T-cell (primary cell): ENCODE results near the gene SLC23A3. TPM values are rescaled to one million over a fixed set of nuclear protein-coding genes. Genes with fewer than 3 reads are reported as not detected.

Experiments used
- ATAC-seq, 4 experiments: fragments of 200-7000 bp in 3 of 4; fragments of 150-1000 bp in 1 of 4; cut with Tn5 transposase; replicated peaks in 1 of 4; 1 replicate in 3 of 4; 2 replicates in 1 of 4; pipeline ENCODE4 v1.10.0; 2021; ENCODE audit warnings: moderate library complexity in 3 of 4, mild to moderate bottlenecking in 2 of 4, moderate number of reproducible peaks in 1 of 4
- CTCF ChIA-PET, 2 donors: fragments of 300-600 bp; sonication (Branson Sonifier 250); formaldehyde crosslinking; loops; one replicate each; lab custom pipeline; 2022; ENCODE audit warnings: antibody characterized with exemption in 2 of 2; lab: Charles Lee
- POLR2A ChIA-PET, 2 donors: fragments of 300-600 bp; sonication (Branson Sonifier 250); formaldehyde crosslinking; loops; one replicate each; lab custom pipeline; 2022; ENCODE audit warnings: antibody characterized with exemption in 2 of 2; lab: Charles Lee
- DNase-seq, 35 experiments: peaks; one replicate each; pipeline versions ENCODE4 v3.0.0 to v3.0.0-alpha.2; 2013 to 2023
- H3K27ac ChIP-seq: one replicate; pipeline ENCODE4 v1.5.1; 2013; ENCODE audit warnings: low read length
- H3K27me3 ChIP-seq, 2 experiments: replicated peaks in 1 of 2; 1 replicate in 1 of 2; 2 replicates in 1 of 2; pipeline versions ENCODE4 v1.6.1 to v1.7.0; 2013; ENCODE audit warnings: low read length in 1 of 2, mixed read lengths in 1 of 2; ENCODE audit not compliant: control insufficient read depth in 2 of 2, insufficient read depth in 2 of 2; ENCODE audit errors: extremely low read depth in 1 of 2
- H3K36me3 ChIP-seq, 2 donors: 1 replicate in 1 of 2; 2 replicates in 1 of 2; pipeline versions ENCODE4 v1.6.1 to v1.7.0; 2013; ENCODE audit warnings: low read length in 1 of 2; ENCODE audit not compliant: control insufficient read depth in 2 of 2, insufficient read depth in 1 of 2; ENCODE audit errors: extremely low read depth in 1 of 2
- H3K4me1 ChIP-seq, 2 experiments: 1 replicate in 1 of 2; 2 replicates in 1 of 2; pipeline versions ENCODE4 v1.6.1 to v1.7.0; 2013; ENCODE audit warnings: low read length in 2 of 2, mixed read lengths in 1 of 2; ENCODE audit not compliant: insufficient read depth in 2 of 2, control insufficient read depth in 1 of 2; ENCODE audit errors: extremely low read depth in 1 of 2
- H3K4me3 ChIP-seq, 2 donors: 1 replicate in 1 of 2; 2 replicates in 1 of 2; pipeline versions ENCODE4 v1.5.1 to v1.7.0; 2013; ENCODE audit warnings: mild to moderate bottlenecking in 2 of 2, low read length in 1 of 2, moderate library complexity in 1 of 2; ENCODE audit not compliant: control insufficient read depth in 1 of 2; ENCODE audit errors: extremely low read depth in 1 of 2
- H3K9me3 ChIP-seq: 2 replicates; pipeline ENCODE4 v1.7.0; 2013
- H3K27ac Mint-ChIP-seq, 2 donors: one replicate each; pipeline ENCODE4 v1.8.0; 2020 to 2021; ENCODE audit warnings: mild to moderate bottlenecking in 2 of 2, mixed read lengths in 2 of 2
- H3K27me3 Mint-ChIP-seq, 2 donors: one replicate each; pipeline ENCODE4 v1.8.0; 2021 to 2022; ENCODE audit warnings: mixed read lengths in 2 of 2
- H3K36me3 Mint-ChIP-seq: one replicate; pipeline ENCODE4 v1.8.0; 2021; ENCODE audit warnings: mixed read lengths
- H3K4me1 Mint-ChIP-seq, 3 donors: one replicate each; pipeline ENCODE4 v1.8.0; 2020 to 2022; ENCODE audit warnings: mixed read lengths in 3 of 3, mild to moderate bottlenecking in 1 of 3
- H3K4me3 Mint-ChIP-seq, 3 donors: one replicate each; pipeline ENCODE4 v1.8.0; 2020 to 2022; ENCODE audit warnings: mild to moderate bottlenecking in 3 of 3, mixed read lengths in 3 of 3, moderate library complexity in 3 of 3
- H3K9me3 Mint-ChIP-seq, 3 donors: one replicate each; pipeline ENCODE4 v1.8.0; 2020 to 2022; ENCODE audit warnings: mixed read lengths in 3 of 3
- WGBS: methylation state at CpG from one replicate; pipeline ENCODE4 v1.1.5; 2013; ENCODE audit warnings: missing lambda C conversion rate; ENCODE audit not compliant: insufficient coverage; 5-methylcytosine and 5-hydroxymethylcytosine counted together
- total RNA-seq, 35 experiments: library from RNA in 6 of 35; stranded (reverse) in 6 of 35; fragments of 120-200 nt in 1 of 35; gene quantifications; one replicate each; pipeline versions ENCODE4 v1.2.1 to v1.2.4 and lab custom pipeline; 2013 to 2026

Gene SLC23A3
- total RNA-seq, 5 donors from 2014 or later (not counting 1 experiment from before 2014, with no cell fraction given) = 0.54 to 8.7 (median 5.1) TPM

- ChIA-PET CTCF (no interaction called here), POLR2A (no interaction called here)
- Mint-ChIP-seq H3K9me3 (no peaks in the 10 kb centered on the region), H3K36me3 (peaks cover 3% of the 10 kb centered on the region), H3K4me3 (no peak overlapping the region), H3K27ac (peak overlapping the region in 1 of 2 donors; percentile 45), H3K4me1 (peaks cover 31 to 40% (median 31%) of the 10 kb centered on the region in 3 donors), H3K27me3 (no peaks in the 10 kb centered on the region)
- H3K36me3 ChIP-seq = peaks cover 0 to 6% of the 10 kb centered on the region in 2 donors
- no peak for ATAC-seq
- H3K27me3 ChIP-seq = no peaks in the 10 kb centered on the region
- 93% methylated on average over 2 of the region's 6 CpGs for WGBS
- no peak overlapping the region for H3K4me3 ChIP-seq
- no peak for DNase-seq
- peaks cover 4 to 41% of the 10 kb centered on the region in 2 experiments for H3K4me1 ChIP-seq
- no peaks in the 10 kb centered on the region for H3K9me3 ChIP-seq
- no peak overlapping the region for H3K27ac ChIP-seq
These were observed 45.0 kb upstream of the SLC23A3 start for GRCh38 chr2:219214786-219215185.

GRCh38 chr2:219214141-219214540, 44.3 kb upstream of the SLC23A3 start:
- no peak overlapping the region for H3K27ac ChIP-seq
- H3K4me3 ChIP-seq = no peak overlapping the region
- H3K36me3 ChIP-seq = peaks cover 0 to 12% of the 10 kb centered on the region in 2 donors
- H3K4me1 ChIP-seq = peaks cover 6 to 41% of the 10 kb centered on the region in 2 experiments
- Mint-ChIP-seq H3K9me3 (no peaks in the 10 kb centered on the region), H3K27ac (no peak overlapping the region), H3K4me3 (no peak overlapping the region), H3K4me1 (peaks cover 30 to 39% (median 32%) of the 10 kb centered on the region in 3 donors), H3K36me3 (peaks cover 3% of the 10 kb centered on the region), H3K27me3 (no peaks in the 10 kb centered on the region)
- POLR2A ChIA-PET = no interaction called here
- no peaks in the 10 kb centered on the region for H3K9me3 ChIP-seq
- no peak for DNase-seq
- no peak for ATAC-seq
- CTCF ChIA-PET = no interaction called here
- 97% methylated on average over 7 of the region's 15 CpGs for WGBS
- H3K27me3 ChIP-seq = no peaks in the 10 kb centered on the region

GRCh38 chr2:219213486-219214071, 43.8 kb upstream of the SLC23A3 start:
- Mint-ChIP-seq H3K9me3 (no peaks in the 10 kb centered on the region), H3K27ac (peak overlapping the region in 1 of 2 donors; percentile 44), H3K36me3 (peaks cover 3% of the 10 kb centered on the region), H3K4me1 (peaks cover 32 to 41% (median 35%) of the 10 kb centered on the region in 3 donors), H3K27me3 (no peaks in the 10 kb centered on the region), H3K4me3 (no peak overlapping the region)
- no peak for DNase-seq
- 95% methylated on average over 10 of the region's 10 CpGs for WGBS
- no peak overlapping the region for H3K27ac ChIP-seq
- H3K4me3 ChIP-seq = no peak overlapping the region
- no peak for ATAC-seq
- H3K36me3 ChIP-seq = peaks cover 0 to 17% of the 10 kb centered on the region in 2 donors
- no peaks in the 10 kb centered on the region for H3K9me3 ChIP-seq
- no peaks in the 10 kb centered on the region for H3K27me3 ChIP-seq
- ChIA-PET POLR2A (no interaction called here), CTCF (interaction anchor here in 1 of 2 donors (0.8 kb wide), 1 partner anchor 55 kb away, joined by 3 read pairs; no protein-coding TSS in a partner anchor)
- peaks cover 6 to 42% of the 10 kb centered on the region in 2 experiments for H3K4me1 ChIP-seq

- H3K4me1 ChIP-seq = peaks cover 5 to 42% of the 10 kb centered on the region in 2 experiments
- no peaks in the 10 kb centered on the region for H3K27me3 ChIP-seq
- H3K36me3 ChIP-seq = peaks cover 0 to 23% of the 10 kb centered on the region in 2 donors
- Mint-ChIP-seq H3K27ac (no peak overlapping the region), H3K4me1 (peaks cover 36 to 45% (median 40%) of the 10 kb centered on the region in 3 donors), H3K4me3 (no peak overlapping the region), H3K36me3 (peaks cover 7% of the 10 kb centered on the region), H3K9me3 (no peaks in the 10 kb centered on the region), H3K27me3 (no peaks in the 10 kb centered on the region)
- H3K9me3 ChIP-seq = no peaks in the 10 kb centered on the region
- 95% methylated on average over 4 of the region's 8 CpGs for WGBS
- ChIA-PET CTCF (interaction anchor here (0.6 to 0.8 kb wide), 2 partner anchors 45 to 55 kb away, joined by 3 to 4 read pairs; no protein-coding TSS in a partner anchor), POLR2A (no interaction called here)
- no peak overlapping the region for H3K4me3 ChIP-seq
- ATAC-seq (no peak), DNase-seq (no peak)
- no peak overlapping the region for H3K27ac ChIP-seq
These were observed 43.2 kb upstream of the SLC23A3 start for GRCh38 chr2:219213026-219213415.

- Mint-ChIP-seq H3K27ac (peak overlapping the region; percentile 96 to 98), H3K9me3 (no peaks in the 10 kb centered on the region), H3K27me3 (no peaks in the 10 kb centered on the region), H3K36me3 (peaks cover 7% of the 10 kb centered on the region), H3K4me1 (peaks cover 44 to 49% (median 47%) of the 10 kb centered on the region in 3 donors), H3K4me3 (peak overlapping the region; percentile 8 to 66 (median 61))
- H3K4me3 ChIP-seq = peak overlapping the region in 1 of 2 donors; percentile 2
- no peaks in the 10 kb centered on the region for H3K27me3 ChIP-seq
- ChIA-PET CTCF (interaction anchor here (0.6 to 2.2 kb wide), 21 partner anchors 17 to 111 kb away, joined by 3 to 39 read pairs (median 5); partner anchors contain the start of genes SLC23A3 (in 2 of the 2), ANKZF1 (in 1 of the 2), CNPPD1 (in 1 of the 2) and DNAJB2 (in 1 of the 2)), POLR2A (interaction anchor here (0.6 to 1.2 kb wide), 3 partner anchors 23 to 51 kb away, joined by 3 to 12 read pairs (median 3); no protein-coding TSS in a partner anchor)
- H3K36me3 ChIP-seq = peaks cover 0 to 29% of the 10 kb centered on the region in 2 donors
- ATAC-seq = no peak
- peaks cover 14 to 51% of the 10 kb centered on the region in 2 experiments for H3K4me1 ChIP-seq
- 100% methylated on average over 2 of the region's 9 CpGs for WGBS
- H3K9me3 ChIP-seq = no peaks in the 10 kb centered on the region
- no peak for DNase-seq
- H3K27ac ChIP-seq = peak overlapping the region; percentile 61
These were observed 41.1 kb upstream of the SLC23A3 start for GRCh38 chr2:219210886-219211362.

- no peaks in the 10 kb centered on the region for H3K27me3 ChIP-seq
- Mint-ChIP-seq H3K27ac (peak overlapping the region; percentile 85 to 99), H3K36me3 (peaks cover 7% of the 10 kb centered on the region), H3K4me1 (peaks cover 45 to 50% (median 47%) of the 10 kb centered on the region in 3 donors), H3K4me3 (no peak overlapping the region), H3K27me3 (no peaks in the 10 kb centered on the region), H3K9me3 (no peaks in the 10 kb centered on the region)
- CTCF ChIA-PET = interaction anchor here in 1 of 2 donors (1.5 to 2.2 kb wide), 2 partner anchors 34 to 51 kb away, joined by 26 to 39 read pairs; partner anchors contain the start of genes CNPPD1 and NHEJ1
- peaks cover 14 to 54% of the 10 kb centered on the region in 2 experiments for H3K4me1 ChIP-seq
- WGBS = 93% methylated on average over 18 of the region's 24 CpGs
- H3K27ac ChIP-seq = peak overlapping the region; percentile 61
- H3K9me3 ChIP-seq = no peaks in the 10 kb centered on the region
- DNase-seq (no peak), ATAC-seq (no peak)
- H3K36me3 ChIP-seq = peaks cover 0 to 29% of the 10 kb centered on the region in 2 donors
- no peak overlapping the region for H3K4me3 ChIP-seq
- POLR2A ChIA-PET = interaction anchor here in 1 of 2 donors (0.8 kb wide), 1 partner anchor 51 kb away, joined by 3 read pairs; no protein-coding TSS in a partner anchor
These were observed 40.5 kb upstream of the SLC23A3 start for GRCh38 chr2:219210196-219210885.
